GM12878 (cell line): ENCODE measurements around the gene STRN4. TPM values are rescaled to one million over a fixed set of nuclear protein-coding genes. Genes with fewer than 3 reads are reported as not detected.

Experiments
- ATAC-seq: fragments of 200-7000 bp; cut with Tn5 transposase; 3 replicates; pipeline ENCODE4 v1.9.1; 2020; ENCODE audit warnings: mild to moderate bottlenecking, moderate library complexity
- BruUV-seq: library from RNA; stranded (reverse); fragments of 400-500 nt; replicated peaks from 2 replicates; lab custom pipeline; 2021; lab: Mats Ljungman, UMichigan
- CTCF ChIA-PET: fragments of 300-600 bp; sonication (Branson Sonifier 250); formaldehyde crosslinking; extraction: SDS; loops from one replicate; lab custom pipeline; 2021; ENCODE audit warnings: inconsistent platforms; lab: Yijun Ruan, JAX
- POLR2A ChIA-PET: fragments of 350-600 bp; formaldehyde crosslinking; extraction: SDS; loops from one replicate; lab custom pipeline; 2021; ENCODE audit warnings: inconsistent platforms; lab: Charles Lee
- RAD21 ChIA-PET: fragments of 300-600 bp; sonication (Branson Sonifier 250); formaldehyde crosslinking; loops from one replicate; lab custom pipeline; 2023; ENCODE audit warnings: antibody characterized with exemption; ENCODE audit not compliant: unreplicated experiment; lab: Charles Lee
- SMC1A ChIA-PET: fragments of 300-600 bp; sonication (Branson Sonifier 250); formaldehyde crosslinking; loops from one replicate; lab custom pipeline; 2023; ENCODE audit not compliant: unreplicated experiment, uncharacterized antibody; lab: Charles Lee
- DNase-seq: peaks from one replicate; pipeline ENCODE4 v3.0.0-alpha.2; 2011; ENCODE audit warnings: low read depth, low spot score
- FAIRE-seq: peaks from 3 replicates; lab custom pipeline; 2011; peaks lifted over from hg19 to GRCh38; lab: Jason Lieb, UNC
- H2AFZ ChIP-seq: 2 replicates; pipeline ENCODE4 v1.6.0; 2011; ENCODE audit warnings: low read depth, low read length, control low read depth; ENCODE audit not compliant: control insufficient read depth
- H3K27ac ChIP-seq: 2 replicates; pipeline ENCODE4 v1.5.1; 2011; ENCODE audit warnings: control low read depth; ENCODE audit not compliant: control insufficient read depth, insufficient read depth
- H3K27me3 ChIP-seq, 2 experiments: replicated peaks in 1 of 2; 2 replicates each; pipeline versions ENCODE4 v1.6.0 to v1.6.1; 2011; ENCODE audit warnings: low read length in 1 of 2; ENCODE audit not compliant: control insufficient read depth in 2 of 2, insufficient read depth in 2 of 2
- H3K36me3 ChIP-seq, 2 experiments: 2 replicates each; pipeline ENCODE4 v1.5.1; 2011; ENCODE audit warnings: low read length in 1 of 2; ENCODE audit not compliant: control insufficient read depth in 2 of 2, insufficient read depth in 2 of 2
- H3K4me1 ChIP-seq: 2 replicates; pipeline ENCODE4 v1.6.1; 2011; ENCODE audit warnings: mild to moderate bottlenecking, low read length, moderate library complexity, mixed read lengths; ENCODE audit not compliant: control insufficient read depth, insufficient read depth
- H3K4me2 ChIP-seq: 2 replicates; pipeline ENCODE4 v1.6.0; 2011; ENCODE audit warnings: control low read depth; ENCODE audit not compliant: control insufficient read depth, insufficient read depth
- H3K4me3 ChIP-seq: fragments of 200-600 bp; sonication (generic); 2 replicates; pipeline ENCODE4 v1.5.1; 2016
- H3K79me2 ChIP-seq: 2 replicates; pipeline ENCODE4 v1.6.0; 2011; ENCODE audit warnings: low read length; ENCODE audit not compliant: control insufficient read depth, insufficient read depth
- H3K9ac ChIP-seq: 2 replicates; pipeline ENCODE4 v1.8.0; 2011; ENCODE audit warnings: low read length, control low read depth, mixed read lengths; ENCODE audit not compliant: control insufficient read depth, insufficient read depth
- H3K9me3 ChIP-seq: replicated peaks from 3 replicates; pipeline ENCODE4 v1.5.1; 2011; ENCODE audit warnings: mild to moderate bottlenecking, low read length; ENCODE audit not compliant: control insufficient read depth, insufficient read depth
- H4K20me1 ChIP-seq: 2 replicates; pipeline ENCODE4 v1.6.0; 2011; ENCODE audit not compliant: control insufficient read depth, insufficient read depth
- BHLHE40 ChIP-seq, 2 experiments: fragments of 450-650 bp in 1 of 2; IDR thresholded peaks; 2 replicates each; pipeline ENCODE4 v1.6.1; 2011 to 2017; ENCODE audit warnings: low read depth in 2 of 2, borderline replicate concordance in 1 of 2, improper control_type of control experiment in 1 of 2, low read length in 1 of 2, mild to moderate bottlenecking in 1 of 2
- CREB1 ChIP-seq: IDR thresholded peaks from 2 replicates; pipeline ENCODE4 v1.6.1; 2012; ENCODE audit warnings: low read depth, mild to moderate bottlenecking, inconsistent platforms
- FOXK2 ChIP-seq: fragments of 450-650 bp; IDR thresholded peaks from 2 replicates; pipeline ENCODE4 v1.6.1; 2017; ENCODE audit warnings: mild to moderate bottlenecking, moderate library complexity
- GABPA ChIP-seq: IDR thresholded peaks from 2 replicates; pipeline ENCODE4 v1.6.1; 2014; ENCODE audit warnings: antibody characterized with exemption, low read depth, mild to moderate bottlenecking, inconsistent platforms
- IKZF2 ChIP-seq, 2 experiments: fragments of 450-650 bp; IDR thresholded peaks; 2 replicates each; pipeline ENCODE4 v1.6.1; 2017; ENCODE audit warnings: mild to moderate bottlenecking in 2 of 2, moderate library complexity in 2 of 2
- JUND ChIP-seq: IDR thresholded peaks from 2 replicates; pipeline ENCODE4 v1.6.1; 2012; ENCODE audit warnings: low read depth, mild to moderate bottlenecking, low read length, improper control_type of control experiment, moderate library complexity
- NBN ChIP-seq: fragments of 450-650 bp; IDR thresholded peaks from 2 replicates; pipeline ENCODE4 v1.6.1; 2016
- NR2C1 ChIP-seq: fragments of 450-650 bp; IDR thresholded peaks from 2 replicates; pipeline ENCODE4 v1.6.1; 2017; ENCODE audit warnings: antibody characterized with exemption, mild to moderate bottlenecking, moderate library complexity
- SREBF2 ChIP-seq: IDR thresholded peaks from 2 replicates; pipeline ENCODE4 v1.6.1; 2012; ENCODE audit warnings: mild to moderate bottlenecking, low read length
- STAT1 ChIP-seq: fragments of 450-650 bp; conservative IDR thresholded peaks from 2 replicates; pipeline ENCODE4 v1.6.1; 2014; ENCODE audit warnings: antibody characterized with exemption, mild to moderate bottlenecking
- YBX1 ChIP-seq: fragments of 450-650 bp; IDR thresholded peaks from 2 replicates; pipeline ENCODE4 v1.6.1; 2016; ENCODE audit warnings: antibody characterized with exemption
- YY1 ChIP-seq: IDR thresholded peaks from 2 replicates; pipeline ENCODE4 v1.6.1; 2011; ENCODE audit warnings: low read depth, mild to moderate bottlenecking, low read length
- ZNF622 ChIP-seq: fragments of 450-650 bp; IDR thresholded peaks from 2 replicates; pipeline ENCODE4 v1.6.1; 2017; ENCODE audit warnings: mild to moderate bottlenecking, inconsistent platforms
- WGBS: methylation state at CpG from one replicate; pipeline ENCODE4 v1.1.6; 2016; ENCODE audit warnings: low lambda C conversion rate; ENCODE audit not compliant: insufficient replicate concordance, insufficient coverage; ENCODE audit errors: missing lambda C conversion rate; 5-methylcytosine and 5-hydroxymethylcytosine counted together
- in situ Hi-C: fragments of 300-500 bp; cut with MboI; formaldehyde crosslinking; loops from 9 replicates; pipeline ENCODE4 v1.14.3; 2018; ENCODE audit warnings: mixed read lengths
- intact Hi-C: fragments of 100-400 bp; cut with micrococcal nuclease; formaldehyde crosslinking; loops from one replicate; pipeline ENCODE4 v1.14.2; 2022; ENCODE audit not compliant: unreplicated experiment
- polyA plus RNA-seq, 11 experiments: library from polyadenylated mRNA; depleted of rRNA in 4 of 11; unstranded in 6 of 11; stranded (reverse) in 5 of 11; fragments of >200 nt; fragmentation: Nextera tagmentation in 4 of 11; fragmentation: Illumina TruSeq in 1 of 11; extraction: Ambion mirVana in 4 of 11; extraction: Trizol in 1 of 11; gene quantifications; 1 replicate in 1 of 11; 2 replicates in 10 of 11; pipeline versions ENCODE4 v1.2.1 to v1.2.3, GENCODE V29; 2011 to 2016; ENCODE audit warnings: inconsistent platforms in 2 of 11, missing spikeins in 2 of 11, low read depth in 1 of 11
- total RNA-seq, 4 experiments: library from RNA; depleted of rRNA in 3 of 4; stranded (reverse); fragments of >200 nt in 3 of 4; fragmentation: Illumina TruSeq in 1 of 4; extraction: Trizol in 1 of 4; gene quantifications; 2 replicates each; pipeline versions ENCODE4 v1.2.1 to v1.2.3, GENCODE V29; 2013 to 2021
- TF ChIP-seq, protein P1 (sequence below): fragments of 450-650 bp; IDR thresholded peaks from 2 replicates; pipeline ENCODE4 v1.6.1; 2016; ENCODE audit warnings: mild to moderate bottlenecking
- TF ChIP-seq, protein P2 (sequence below): IDR thresholded peaks from 2 replicates; pipeline ENCODE4 v1.6.1; 2012; ENCODE audit warnings: low read depth, low read length, improper control_type of control experiment

The STRN4 gene
- total and polyA plus RNA-seq, 10 of the 15 experiments (the other 5 are each of a cell fraction or from before 2014, with no cell fraction given) = 0.42 to 62.8 (median 22.5) TPM

DNA sequence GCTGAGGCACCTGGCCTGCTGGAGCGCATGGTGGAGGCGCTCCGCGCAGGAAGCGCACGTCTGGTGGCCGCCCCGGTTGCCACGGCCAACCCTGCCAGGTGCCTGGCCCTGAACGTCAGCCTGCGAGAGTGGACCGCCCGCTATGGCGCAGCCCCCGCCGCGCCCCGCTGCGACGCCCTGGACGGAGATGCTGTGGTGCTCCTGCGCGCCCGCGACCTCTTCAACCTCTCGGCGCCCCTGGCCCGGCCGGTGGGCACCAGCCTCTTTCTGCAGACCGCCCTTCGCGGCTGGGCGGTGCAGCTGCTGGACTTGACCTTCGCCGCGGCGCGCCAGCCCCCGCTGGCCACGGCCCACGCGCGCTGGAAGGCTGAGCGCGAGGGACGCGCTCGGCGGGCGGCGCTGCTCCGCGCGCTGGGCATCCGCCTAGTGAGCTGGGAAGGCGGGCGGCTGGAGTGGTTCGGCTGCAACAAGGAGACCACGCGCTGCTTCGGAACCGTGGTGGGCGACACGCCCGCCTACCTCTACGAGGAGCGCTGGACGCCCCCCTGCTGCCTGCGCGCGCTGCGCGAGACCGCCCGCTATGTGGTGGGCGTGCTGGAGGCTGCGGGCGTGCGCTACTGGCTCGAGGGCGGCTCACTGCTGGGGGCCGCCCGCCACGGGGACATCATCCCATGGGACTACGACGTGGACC is 9.7 kb upstream of the STRN4 start (continued):
- TF ChIP-seq, protein P1, sequence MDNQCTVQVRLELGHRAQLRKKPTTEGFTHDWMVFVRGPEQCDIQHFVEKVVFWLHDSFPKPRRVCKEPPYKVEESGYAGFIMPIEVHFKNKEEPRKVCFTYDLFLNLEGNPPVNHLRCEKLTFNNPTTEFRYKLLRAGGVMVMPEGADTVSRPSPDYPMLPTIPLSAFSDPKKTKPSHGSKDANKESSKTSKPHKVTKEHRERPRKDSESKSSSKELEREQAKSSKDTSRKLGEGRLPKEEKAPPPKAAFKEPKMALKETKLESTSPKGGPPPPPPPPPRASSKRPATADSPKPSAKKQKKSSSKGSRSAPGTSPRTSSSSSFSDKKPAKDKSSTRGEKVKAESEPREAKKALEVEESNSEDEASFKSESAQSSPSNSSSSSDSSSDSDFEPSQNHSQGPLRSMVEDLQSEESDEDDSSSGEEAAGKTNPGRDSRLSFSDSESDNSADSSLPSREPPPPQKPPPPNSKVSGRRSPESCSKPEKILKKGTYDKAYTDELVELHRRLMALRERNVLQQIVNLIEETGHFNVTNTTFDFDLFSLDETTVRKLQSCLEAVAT = no peak
- no peak for TF ChIP-seq JUND
- TF ChIP-seq STAT1 = no peak
- TF ChIP-seq, all 136 proteins: peak for 0

DNA sequence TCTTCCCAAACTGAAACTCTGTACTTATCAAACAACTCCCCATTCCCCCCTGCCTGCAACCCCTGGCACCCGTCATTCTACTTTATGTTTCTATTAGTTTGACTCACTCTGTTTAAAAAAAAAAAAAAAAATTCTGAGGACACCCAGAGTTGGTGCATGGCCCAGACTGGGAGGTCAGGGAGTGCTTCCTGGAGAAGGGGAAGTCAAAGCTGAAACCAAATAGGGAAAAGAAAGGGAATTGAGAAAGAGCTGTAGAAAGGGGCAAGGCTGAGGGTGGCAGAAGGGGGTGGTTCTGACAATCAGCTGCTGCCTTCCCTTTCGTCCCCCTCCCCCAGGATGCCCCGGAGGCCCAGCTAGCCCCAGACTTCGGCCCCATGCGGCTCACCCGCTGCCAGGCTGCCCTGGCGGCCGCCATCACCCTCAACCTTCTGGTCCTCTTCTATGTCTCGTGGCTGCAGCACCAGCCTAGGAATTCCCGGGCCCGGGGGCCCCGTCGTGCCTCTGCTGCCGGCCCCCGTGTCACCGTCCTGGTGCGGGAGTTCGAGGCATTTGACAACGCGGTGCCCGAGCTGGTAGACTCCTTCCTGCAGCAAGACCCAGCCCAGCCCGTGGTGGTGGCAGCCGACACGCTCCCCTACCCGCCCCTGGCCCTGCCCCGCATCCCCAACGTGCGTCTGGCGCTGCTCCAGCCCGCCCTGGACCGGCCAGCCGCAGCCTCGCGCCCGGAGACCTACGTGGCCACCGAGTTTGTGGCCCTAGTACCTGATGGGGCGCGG is 9.0 kb upstream of the STRN4 start:
- no peaks in the 10 kb centered on the region for H3K27me3 ChIP-seq
- in situ Hi-C loops (no loop called here), intact Hi-C loops (no loop called here)
- DNase-seq (no peak), FAIRE-seq (no peak), ATAC-seq (no peak)
- no peak overlapping the region for H3K27ac ChIP-seq
- no peaks in the 10 kb centered on the region for H3K4me1 ChIP-seq
- no peaks in the 10 kb centered on the region for H3K79me2 ChIP-seq
- POLR2A ChIA-PET = interaction anchor here (0.7 kb wide), 1 partner anchor 391 kb away, joined by 3 read pairs; no protein-coding TSS in a partner anchor
- H4K20me1 ChIP-seq = no peaks in the 10 kb centered on the region; the same call in 1 of the 2 replicates
- H3K4me3 ChIP-seq = no peak overlapping the region
- TF ChIP-seq GABPA (no peak), CREB1 (no peak), NBN (no peak), BHLHE40 (IDR thresholded peaks at IDR 0.05; ENCODE audit: borderline replicate concordance in 1 of 2, low read depth in 2 of 2, low read length in 1 of 2) (no peak), NR2C1 (no peak), IKZF2 (IDR thresholded peaks at IDR 0.05) (no peak), YBX1 (no peak), SREBF2 (no peak), FOXK2 (no peak), YY1 (no peak), ZNF622 (no peak)
- TF ChIP-seq, protein P2, sequence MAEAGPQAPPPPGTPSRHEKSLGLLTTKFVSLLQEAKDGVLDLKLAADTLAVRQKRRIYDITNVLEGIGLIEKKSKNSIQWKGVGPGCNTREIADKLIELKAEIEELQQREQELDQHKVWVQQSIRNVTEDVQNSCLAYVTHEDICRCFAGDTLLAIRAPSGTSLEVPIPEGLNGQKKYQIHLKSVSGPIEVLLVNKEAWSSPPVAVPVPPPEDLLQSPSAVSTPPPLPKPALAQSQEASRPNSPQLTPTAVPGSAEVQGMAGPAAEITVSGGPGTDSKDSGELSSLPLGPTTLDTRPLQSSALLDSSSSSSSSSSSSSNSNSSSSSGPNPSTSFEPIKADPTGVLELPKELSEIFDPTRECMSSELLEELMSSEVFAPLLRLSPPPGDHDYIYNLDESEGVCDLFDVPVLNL = no peak
- SMC1A ChIA-PET = interaction anchor here (0.6 to 1.2 kb wide), 3 partner anchors 53 to 230 kb away, joined by 3 read pairs; no protein-coding TSS in a partner anchor
- 89% methylated on average over 26 of the region's 39 CpGs for WGBS
- H2AFZ ChIP-seq = no peak overlapping the region
- RAD21 ChIA-PET = interaction anchor here (0.7 to 1.7 kb wide), 4 partner anchors 85 to 228 kb away, joined by 3 to 6 read pairs (median 4); no protein-coding TSS in a partner anchor
- H3K4me2 ChIP-seq = no peak overlapping the region
- H3K9ac ChIP-seq = no peak overlapping the region
- no peaks in the 10 kb centered on the region; a peak in 1 of 4 replicates for H3K36me3 ChIP-seq
- CTCF ChIA-PET = interaction anchor here (0.6 to 8.9 kb wide), 12 partner anchors 12 to 226 kb away, joined by 3 to 134 read pairs (median 7); partner anchors contain the start of gene DACT3
- no peaks in the 10 kb centered on the region for H3K9me3 ChIP-seq
- no TSS peak for BruUV-seq
